Measurements from ENCODE around the gene ALOX15. TPM values are rescaled to one million over a fixed set of nuclear protein-coding genes. Genes with fewer than 3 reads are reported as not detected.
"Not testable (repeated sequence)": the region's sequence is repeated elsewhere in the genome, so short reads cannot be mapped to it uniquely, and the experiment has no call there.

ALOX15 gene
- total and polyA plus RNA-seq, 2 donors, result 0.48 to 1.6 TPM

DNA sequence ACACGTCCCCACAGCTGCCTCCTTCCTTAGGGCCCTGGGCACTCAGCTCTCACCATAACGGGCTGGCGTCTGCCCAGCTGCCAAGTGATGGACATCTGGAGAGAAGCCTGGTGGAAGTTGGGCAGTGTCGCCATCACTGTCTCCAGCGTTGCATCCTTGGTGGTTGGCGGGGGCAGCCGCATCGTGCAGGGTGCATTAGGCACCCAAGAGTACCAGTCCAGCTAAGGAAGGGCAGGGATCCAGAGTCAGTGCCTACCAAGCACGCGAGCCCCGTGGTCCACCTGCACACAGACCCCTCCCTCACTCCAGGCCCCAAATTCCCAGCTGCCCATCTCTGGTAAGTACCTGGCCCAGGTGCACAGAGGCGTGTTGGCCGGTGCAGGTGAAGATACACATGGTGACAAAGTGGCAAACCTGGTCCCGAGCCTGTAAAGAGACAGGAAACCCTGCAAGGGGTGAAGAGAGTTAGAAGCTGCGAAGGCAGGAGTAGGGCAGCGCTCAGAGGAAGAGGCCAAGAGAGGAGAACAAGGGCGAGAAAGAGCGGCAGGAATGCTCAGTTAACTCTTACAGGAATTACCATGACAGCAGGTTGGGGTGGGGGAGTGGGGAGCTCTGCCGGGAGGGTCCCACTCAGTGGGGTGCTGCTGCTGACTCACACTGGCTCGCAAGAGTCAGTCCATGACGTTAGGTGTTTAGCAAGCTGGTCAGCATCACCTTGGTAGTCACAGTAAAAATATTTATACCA lies 9.5 kb downstream of the ALOX15 start:
- H3K27me3 ChIP-seq (ENCODE audit: control insufficient read depth in 2 of 2, insufficient read depth in 1 of 2, low read length in 1 of 2), result peaks cover 17 to 42% of the 10 kb centered on the region in 2 donors
- H3K4me1 ChIP-seq (ENCODE audit: control insufficient read depth in 2 of 2, insufficient read depth in 2 of 2, low read length in 2 of 2), result peaks cover 0 to 4% of the 10 kb centered on the region in 2 donors
- no peak overlapping the region for H3K27ac ChIP-seq (ENCODE audit: low read depth in 1 of 2, low read length in 1 of 2)
- no peak overlapping the region for H3K4me3 ChIP-seq (ENCODE audit: low read length in 2 of 2)
- 90% methylated on average over 21 of the region's 21 CpGs for WGBS
- H3K9me3 ChIP-seq (ENCODE audit: control insufficient read depth in 2 of 2, insufficient read depth in 1 of 2, low read length in 1 of 2), result no peaks in the 10 kb centered on the region
- no peaks in the 10 kb centered on the region for H3K36me3 ChIP-seq (ENCODE audit: control insufficient read depth in 2 of 2, insufficient read depth in 2 of 2, low read length in 1 of 2)
- no peak for DNase-seq (ENCODE audit: low read depth in 6 of 9, low spot score in 9 of 9)

DNA sequence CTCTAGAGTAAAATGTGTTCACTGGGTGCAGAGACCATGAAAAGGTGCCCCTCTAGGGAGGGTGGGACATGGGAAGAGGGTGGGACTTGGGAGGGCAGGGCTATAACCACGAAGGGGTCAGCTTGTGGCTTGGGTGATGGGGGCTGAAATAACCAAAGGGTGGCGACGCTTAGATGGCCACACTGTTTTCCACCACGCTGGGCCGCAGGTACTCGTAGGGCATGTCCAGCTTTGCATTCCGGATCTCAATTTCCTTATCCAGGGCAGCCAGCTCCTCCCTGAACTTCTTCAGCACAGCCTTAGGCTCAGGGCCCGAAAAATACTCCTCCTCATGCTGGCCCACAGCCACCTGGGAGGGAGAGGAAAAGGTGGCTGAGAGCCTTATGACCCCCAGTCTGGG lies 10.0 kb downstream of the ALOX15 start:
- Histone ChIP-seq H3K4me1 (ENCODE audit: control insufficient read depth in 2 of 2, insufficient read depth in 2 of 2, low read length in 2 of 2) (peaks cover 0 to 4% of the 10 kb centered on the region in 2 donors), H3K36me3 (ENCODE audit: control insufficient read depth in 2 of 2, insufficient read depth in 2 of 2, low read length in 1 of 2) (no peaks in the 10 kb centered on the region), H3K27ac (ENCODE audit: low read depth in 1 of 2, low read length in 1 of 2) (no peak overlapping the region), H3K9me3 (ENCODE audit: control insufficient read depth in 2 of 2, insufficient read depth in 1 of 2, low read length in 1 of 2) (no peaks in the 10 kb centered on the region), H3K4me3 (ENCODE audit: low read length in 2 of 2) (no peak overlapping the region), H3K27me3 (ENCODE audit: control insufficient read depth in 2 of 2, insufficient read depth in 1 of 2, low read length in 1 of 2) (peaks cover 13 to 40% of the 10 kb centered on the region in 2 donors)
- no peak for DNase-seq (ENCODE audit: low read depth in 6 of 9, low spot score in 9 of 9)
- 93% methylated on average over 8 of the region's 8 CpGs for WGBS

DNA sequence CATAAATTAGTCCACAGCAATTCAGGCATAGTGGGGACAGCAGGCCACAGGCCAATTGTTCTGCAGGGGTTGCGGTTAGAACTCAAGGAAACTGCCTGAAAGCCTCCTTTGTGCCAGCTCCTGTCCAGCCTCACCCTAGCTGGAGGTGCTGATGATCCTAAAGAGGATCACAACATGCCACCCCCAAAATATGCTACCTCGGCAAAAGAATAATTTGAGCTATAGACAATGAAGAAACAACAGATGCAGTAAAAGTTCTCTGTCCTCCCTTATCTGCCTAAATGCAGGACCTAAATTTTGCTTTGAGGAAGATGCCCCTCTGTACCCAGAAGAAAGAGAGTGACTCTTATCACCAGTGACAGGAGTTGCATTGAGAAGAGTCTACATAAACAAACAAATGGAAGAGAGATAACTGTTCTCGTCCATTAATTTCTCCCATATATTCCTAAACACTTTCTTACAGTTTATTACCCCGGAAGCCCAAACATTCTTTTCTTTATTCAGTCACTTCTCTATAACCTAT lies 14.7 kb downstream of the ALOX15 start:
- no peak for DNase-seq (ENCODE audit: low read depth in 6 of 9, low spot score in 9 of 9)
- 96% methylated on average over 4 of the region's 4 CpGs for WGBS
- peaks cover 0 to 17% of the 10 kb centered on the region in 2 donors for H3K27me3 ChIP-seq (ENCODE audit: control insufficient read depth in 2 of 2, insufficient read depth in 1 of 2, low read length in 1 of 2)
- H3K9me3 ChIP-seq (ENCODE audit: control insufficient read depth in 2 of 2, insufficient read depth in 1 of 2, low read length in 1 of 2), result peaks cover 0 to 7% of the 10 kb centered on the region in 2 donors
- no peak overlapping the region for H3K4me3 ChIP-seq (ENCODE audit: low read length in 2 of 2)
- H3K27ac ChIP-seq (ENCODE audit: low read depth in 1 of 2, low read length in 1 of 2), result no peak overlapping the region
- no peaks in the 10 kb centered on the region for H3K36me3 ChIP-seq (ENCODE audit: control insufficient read depth in 2 of 2, insufficient read depth in 2 of 2, low read length in 1 of 2)
- no peaks in the 10 kb centered on the region for H3K4me1 ChIP-seq (ENCODE audit: control insufficient read depth in 2 of 2, insufficient read depth in 2 of 2, low read length in 2 of 2)

- WGBS, result 97% methylated on average over 12 of the region's 12 CpGs
- Histone ChIP-seq H3K27ac (ENCODE audit: low read depth in 1 of 2, low read length in 1 of 2) (no peak overlapping the region), H3K36me3 (ENCODE audit: control insufficient read depth in 2 of 2, insufficient read depth in 2 of 2, low read length in 1 of 2) (no peaks in the 10 kb centered on the region), H3K27me3 (ENCODE audit: control insufficient read depth in 2 of 2, insufficient read depth in 1 of 2, low read length in 1 of 2) (peaks cover 0 to 16% of the 10 kb centered on the region in 2 donors), H3K4me3 (ENCODE audit: low read length in 2 of 2) (no peak overlapping the region), H3K4me1 (ENCODE audit: control insufficient read depth in 2 of 2, insufficient read depth in 2 of 2, low read length in 2 of 2) (no peaks in the 10 kb centered on the region), H3K9me3 (ENCODE audit: control insufficient read depth in 2 of 2, insufficient read depth in 1 of 2, low read length in 1 of 2) (peaks cover 0 to 8% of the 10 kb centered on the region in 2 donors)
- no peak for DNase-seq (ENCODE audit: low read depth in 6 of 9, low spot score in 9 of 9)
Observed at GRCh38 chr17:4625181-4625617, 16.3 kb downstream of the ALOX15 start.

DNA sequence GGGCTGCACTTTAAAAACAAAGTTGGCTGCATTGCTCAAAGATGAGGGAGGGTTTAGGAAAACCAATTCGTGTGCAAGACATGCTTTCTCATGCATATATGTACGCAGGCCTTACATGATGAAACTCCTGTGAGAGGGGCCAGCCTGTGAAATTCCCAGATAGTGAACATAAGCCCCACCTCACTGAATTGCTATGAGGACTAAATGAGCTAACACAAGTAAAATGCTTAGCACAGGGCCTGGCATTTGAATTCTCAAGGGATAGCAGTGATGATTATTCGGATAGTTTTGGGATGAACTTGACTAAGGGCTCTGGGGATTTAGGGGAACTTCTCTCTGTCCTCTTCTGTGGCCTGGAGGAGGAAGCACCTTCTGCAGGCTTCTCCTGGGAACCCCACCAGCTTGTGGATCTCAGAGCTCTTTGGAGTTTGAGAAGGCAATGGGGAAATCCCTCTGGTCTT lies 17.0 kb downstream of the ALOX15 start:
- not testable (repeated sequence) for H3K27ac ChIP-seq (ENCODE audit: low read depth in 1 of 2, low read length in 1 of 2); H3K4me3 ChIP-seq (ENCODE audit: low read length in 2 of 2); H3K9me3 ChIP-seq (ENCODE audit: control insufficient read depth in 2 of 2, insufficient read depth in 1 of 2, low read length in 1 of 2); H3K4me1 ChIP-seq (ENCODE audit: control insufficient read depth in 2 of 2, insufficient read depth in 2 of 2, low read length in 2 of 2); H3K36me3 ChIP-seq (ENCODE audit: control insufficient read depth in 2 of 2, insufficient read depth in 2 of 2, low read length in 1 of 2); DNase-seq (ENCODE audit: low read depth in 6 of 9, low spot score in 9 of 9)
- WGBS, result 86% methylated on average over 3 of the region's 3 CpGs
- peaks cover 0 to 16% of the 10 kb centered on the region in 2 donors for H3K27me3 ChIP-seq (ENCODE audit: control insufficient read depth in 2 of 2, insufficient read depth in 1 of 2, low read length in 1 of 2)

DNA sequence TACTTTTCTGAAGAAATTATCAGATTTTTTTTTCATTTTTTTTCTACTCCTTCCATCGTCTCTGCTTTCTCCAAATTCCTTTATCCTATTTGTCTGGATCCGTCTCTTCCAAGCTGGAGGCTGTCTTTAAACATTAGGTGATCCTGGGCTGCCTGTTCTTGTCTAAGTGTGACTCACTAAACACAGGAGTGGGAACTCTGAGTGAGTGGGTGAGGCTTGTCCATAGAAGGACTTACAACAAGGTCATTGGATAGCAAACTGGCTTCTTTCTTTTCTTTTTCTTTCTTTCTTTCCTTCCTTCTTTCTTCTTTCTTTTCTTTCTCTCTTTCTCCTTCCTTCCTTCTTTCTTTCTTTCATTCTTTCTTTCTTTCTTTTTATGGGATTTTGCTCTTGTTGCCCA lies 18.2 kb downstream of the ALOX15 start:
- H3K27me3 ChIP-seq (ENCODE audit: control insufficient read depth in 2 of 2, insufficient read depth in 1 of 2, low read length in 1 of 2), result peaks cover 0 to 16% of the 10 kb centered on the region in 2 donors
- 90% methylated on average over 2 of the region's 2 CpGs for WGBS
- H3K4me3 ChIP-seq (ENCODE audit: low read length in 2 of 2), result no peak overlapping the region
- no peak overlapping the region for H3K27ac ChIP-seq (ENCODE audit: low read depth in 1 of 2, low read length in 1 of 2)
- peaks cover 0 to 8% of the 10 kb centered on the region in 2 donors for H3K9me3 ChIP-seq (ENCODE audit: control insufficient read depth in 2 of 2, insufficient read depth in 1 of 2, low read length in 1 of 2)
- no peaks in the 10 kb centered on the region for H3K36me3 ChIP-seq (ENCODE audit: control insufficient read depth in 2 of 2, insufficient read depth in 2 of 2, low read length in 1 of 2)
- no peaks in the 10 kb centered on the region for H3K4me1 ChIP-seq (ENCODE audit: control insufficient read depth in 2 of 2, insufficient read depth in 2 of 2, low read length in 2 of 2)
- no peak for DNase-seq (ENCODE audit: low read depth in 6 of 9, low spot score in 9 of 9)

- 100% methylated on average over 1 of the region's 1 CpG for WGBS
- Histone ChIP-seq H3K27me3 (ENCODE audit: control insufficient read depth in 2 of 2, insufficient read depth in 1 of 2, low read length in 1 of 2) (peaks cover 0 to 14% of the 10 kb centered on the region in 2 donors), H3K36me3 (ENCODE audit: control insufficient read depth in 2 of 2, insufficient read depth in 2 of 2, low read length in 1 of 2) (no peaks in the 10 kb centered on the region), H3K9me3 (ENCODE audit: control insufficient read depth in 2 of 2, insufficient read depth in 1 of 2, low read length in 1 of 2) (peaks cover 0 to 8% of the 10 kb centered on the region in 2 donors), H3K27ac (ENCODE audit: low read depth in 1 of 2, low read length in 1 of 2) (no peak overlapping the region), H3K4me3 (ENCODE audit: low read length in 2 of 2) (no peak overlapping the region), H3K4me1 (ENCODE audit: control insufficient read depth in 2 of 2, insufficient read depth in 2 of 2, low read length in 2 of 2) (no peaks in the 10 kb centered on the region)
- DNase-seq (ENCODE audit: low read depth in 6 of 9, low spot score in 9 of 9), result no peak
Observed at GRCh38 chr17:4622375-4622774, 19.1 kb downstream of the ALOX15 start.

GRCh38 chr17:4620531-4621101 lies 20.9 kb downstream of the ALOX15 start:
- no peaks in the 10 kb centered on the region for H3K4me1 ChIP-seq (ENCODE audit: control insufficient read depth in 2 of 2, insufficient read depth in 2 of 2, low read length in 2 of 2)
- H3K27ac ChIP-seq (ENCODE audit: low read depth in 1 of 2, low read length in 1 of 2), result no peak overlapping the region
- peaks cover 0 to 13% of the 10 kb centered on the region in 2 donors for H3K27me3 ChIP-seq (ENCODE audit: control insufficient read depth in 2 of 2, insufficient read depth in 1 of 2, low read length in 1 of 2)
- H3K9me3 ChIP-seq (ENCODE audit: control insufficient read depth in 2 of 2, insufficient read depth in 1 of 2, low read length in 1 of 2), result peaks cover 0 to 8% of the 10 kb centered on the region in 2 donors
- H3K36me3 ChIP-seq (ENCODE audit: control insufficient read depth in 2 of 2, insufficient read depth in 2 of 2, low read length in 1 of 2), result no peaks in the 10 kb centered on the region
- WGBS, result 98% methylated on average over 4 of the region's 4 CpGs
- no peak overlapping the region for H3K4me3 ChIP-seq (ENCODE audit: low read length in 2 of 2)
- DNase-seq (ENCODE audit: low read depth in 6 of 9, low spot score in 9 of 9), result no peak

Measured in thymus (tissue), 11 donors.